ENCODE data around the gene GPR176. TPM values are rescaled to one million over a fixed set of nuclear protein-coding genes. Genes with fewer than 3 reads are reported as not detected.

GPR176 gene
- total RNA-seq, 1 donor from 2014 or later, result 4.2 TPM

GRCh38 chr15:39804026-39804425 lies 116.0 kb downstream of the GPR176 start:
- H3K27ac Mint-ChIP-seq (ENCODE audit: unreplicated experiment), result no peak overlapping the region
- no peaks in the 10 kb centered on the region for H3K36me3 Mint-ChIP-seq (ENCODE audit: low read depth)
- H3K4me1 Mint-ChIP-seq, result no peaks in the 10 kb centered on the region
- TF ChIP-seq, protein P1, sequence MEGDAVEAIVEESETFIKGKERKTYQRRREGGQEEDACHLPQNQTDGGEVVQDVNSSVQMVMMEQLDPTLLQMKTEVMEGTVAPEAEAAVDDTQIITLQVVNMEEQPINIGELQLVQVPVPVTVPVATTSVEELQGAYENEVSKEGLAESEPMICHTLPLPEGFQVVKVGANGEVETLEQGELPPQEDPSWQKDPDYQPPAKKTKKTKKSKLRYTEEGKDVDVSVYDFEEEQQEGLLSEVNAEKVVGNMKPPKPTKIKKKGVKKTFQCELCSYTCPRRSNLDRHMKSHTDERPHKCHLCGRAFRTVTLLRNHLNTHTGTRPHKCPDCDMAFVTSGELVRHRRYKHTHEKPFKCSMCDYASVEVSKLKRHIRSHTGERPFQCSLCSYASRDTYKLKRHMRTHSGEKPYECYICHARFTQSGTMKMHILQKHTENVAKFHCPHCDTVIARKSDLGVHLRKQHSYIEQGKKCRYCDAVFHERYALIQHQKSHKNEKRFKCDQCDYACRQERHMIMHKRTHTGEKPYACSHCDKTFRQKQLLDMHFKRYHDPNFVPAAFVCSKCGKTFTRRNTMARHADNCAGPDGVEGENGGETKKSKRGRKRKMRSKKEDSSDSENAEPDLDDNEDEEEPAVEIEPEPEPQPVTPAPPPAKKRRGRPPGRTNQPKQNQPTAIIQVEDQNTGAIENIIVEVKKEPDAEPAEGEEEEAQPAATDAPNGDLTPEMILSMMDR (conservative IDR thresholded peaks at IDR 0.05), result no peak
- H3K27me3 Mint-ChIP-seq (ENCODE audit: low read depth), result no peaks in the 10 kb centered on the region
- H3K4me3 Mint-ChIP-seq, result no peak overlapping the region
- H3K9me3 Mint-ChIP-seq, result no peaks in the 10 kb centered on the region
- DNase-seq (ENCODE audit: low read depth, low spot score), result no peak

DNA sequence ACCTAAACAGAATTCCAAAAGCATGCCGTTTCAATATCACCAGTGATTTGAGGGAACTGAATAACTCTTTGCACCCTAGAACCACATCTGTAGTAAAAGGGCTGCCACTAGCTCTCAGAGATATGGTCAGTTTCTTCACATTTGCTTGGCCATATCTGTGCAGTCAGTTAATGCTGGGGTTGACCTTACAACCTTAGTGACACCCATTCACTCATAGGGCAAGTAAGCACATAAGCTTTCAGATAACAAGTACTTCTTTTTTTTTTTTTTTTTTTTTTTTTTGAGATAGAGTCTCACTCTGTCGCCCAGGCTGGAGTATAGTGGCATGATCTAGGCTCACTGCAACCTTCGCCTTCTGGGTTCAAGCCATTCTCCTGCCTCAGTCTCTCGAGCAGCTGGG lies 117.0 kb downstream of the GPR176 start:
- peaks cover 8% of the 10 kb centered on the region for H3K4me1 Mint-ChIP-seq
- no peaks in the 10 kb centered on the region for H3K36me3 Mint-ChIP-seq (ENCODE audit: low read depth)
- no peaks in the 10 kb centered on the region for H3K27me3 Mint-ChIP-seq (ENCODE audit: low read depth)
- no peaks in the 10 kb centered on the region for H3K9me3 Mint-ChIP-seq
- no peak overlapping the region for H3K27ac Mint-ChIP-seq (ENCODE audit: unreplicated experiment)
- no peak for DNase-seq (ENCODE audit: low read depth, low spot score)
- TF ChIP-seq, protein P1 (conservative IDR thresholded peaks at IDR 0.05), result no peak
- H3K4me3 Mint-ChIP-seq, result no peak overlapping the region

GRCh38 chr15:39801641-39802309 lies 118.3 kb downstream of the GPR176 start:
- H3K4me3 Mint-ChIP-seq, result no peak overlapping the region
- no peaks in the 10 kb centered on the region for H3K9me3 Mint-ChIP-seq
- H3K27ac Mint-ChIP-seq (ENCODE audit: unreplicated experiment), result no peak overlapping the region
- TF ChIP-seq, protein P1 (conservative IDR thresholded peaks at IDR 0.05), result peak; percentile 47
- H3K36me3 Mint-ChIP-seq (ENCODE audit: low read depth), result no peaks in the 10 kb centered on the region
- no peaks in the 10 kb centered on the region for H3K27me3 Mint-ChIP-seq (ENCODE audit: low read depth)
- no peak for DNase-seq (ENCODE audit: low read depth, low spot score)
- peaks cover 16% of the 10 kb centered on the region for H3K4me1 Mint-ChIP-seq

DNA sequence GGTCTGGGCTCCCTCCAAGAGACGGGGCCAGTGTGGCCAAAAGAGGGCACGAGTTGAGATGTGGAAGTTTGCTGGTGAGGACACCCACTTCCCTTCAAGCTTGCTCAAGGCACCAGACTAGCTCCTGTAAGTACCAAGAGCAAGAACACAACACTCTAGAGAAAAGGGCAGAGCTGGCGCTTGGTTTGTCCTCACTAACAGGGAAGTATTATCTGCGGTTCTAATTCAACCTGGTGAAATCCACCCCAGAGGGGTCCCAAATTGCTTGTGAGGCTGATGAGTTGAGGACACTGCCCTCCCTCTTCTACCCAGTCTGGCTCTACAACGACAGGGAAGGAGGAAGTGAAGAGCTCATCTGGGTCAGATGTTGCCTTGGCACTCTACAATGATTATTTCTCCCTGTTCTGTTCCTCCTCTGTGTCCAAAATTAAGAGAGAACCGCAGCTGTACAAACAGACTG lies 120.5 kb downstream of the GPR176 start:
- H3K27me3 Mint-ChIP-seq (ENCODE audit: low read depth), result no peaks in the 10 kb centered on the region

GRCh38 chr15:39798382-39798781 lies 121.7 kb downstream of the GPR176 start:
- H3K27me3 Mint-ChIP-seq (ENCODE audit: low read depth), result no peaks in the 10 kb centered on the region

More for the DNA sequence above, 120.5 kb downstream of the GPR176 start:
- Mint-ChIP-seq H3K4me1 (peaks cover 16% of the 10 kb centered on the region), H3K36me3 (ENCODE audit: low read depth) (no peaks in the 10 kb centered on the region), H3K9me3 (no peaks in the 10 kb centered on the region), H3K4me3 (no peak overlapping the region), H3K27ac (ENCODE audit: unreplicated experiment) (no peak overlapping the region)
- TF ChIP-seq, protein P1 (conservative IDR thresholded peaks at IDR 0.05), result no peak
- no peak for DNase-seq (ENCODE audit: low read depth, low spot score)

More at GRCh38 chr15:39798382-39798781, 121.7 kb downstream of the GPR176 start:
- Mint-ChIP-seq H3K9me3 (no peaks in the 10 kb centered on the region), H3K36me3 (ENCODE audit: low read depth) (no peaks in the 10 kb centered on the region), H3K4me1 (peaks cover 16% of the 10 kb centered on the region), H3K4me3 (no peak overlapping the region), H3K27ac (ENCODE audit: unreplicated experiment) (no peak overlapping the region)
- no peak for DNase-seq (ENCODE audit: low read depth, low spot score)
- TF ChIP-seq, protein P1 (conservative IDR thresholded peaks at IDR 0.05), result no peak

All from neural crest cell (in vitro differentiated cells).